DND-41 (cell line): ENCODE results near the gene EMILIN2.

Experiments
- ATAC-seq: fragments of 200-7000 bp; cut with Tn5 transposase; 3 replicates; pipeline ENCODE4 v1.9.1; 2021; ENCODE audit warnings: low read depth; ENCODE audit not compliant: insufficient read depth
- DNase-seq: peaks from one replicate; pipeline ENCODE4 v3.0.0-alpha.2; 2020
- H2AFZ ChIP-seq: 2 replicates; pipeline ENCODE4 v1.6.0; 2012; ENCODE audit warnings: low read depth, low read length
- H3K27ac ChIP-seq: 2 replicates; pipeline ENCODE4 v1.5.1; 2012; ENCODE audit warnings: low read length, inconsistent platforms
- H3K27me3 ChIP-seq: fragments of 200-600 bp; sonication (generic); 2 replicates; pipeline ENCODE4 v1.6.0; 2012; ENCODE audit warnings: low read length, mild to moderate bottlenecking, inconsistent platforms; ENCODE audit not compliant: insufficient read depth, poor library complexity
- H3K36me3 ChIP-seq: 2 replicates; pipeline ENCODE4 v1.5.1; 2012; ENCODE audit warnings: low read length, inconsistent platforms; ENCODE audit not compliant: insufficient read depth
- H3K4me1 ChIP-seq: 2 replicates; pipeline ENCODE4 v1.5.1; 2012; ENCODE audit warnings: mild to moderate bottlenecking, low read length; ENCODE audit not compliant: insufficient read depth
- H3K4me2 ChIP-seq: 2 replicates; pipeline ENCODE4 v1.6.0; 2012; ENCODE audit warnings: mild to moderate bottlenecking, moderate library complexity, low read length, inconsistent platforms; ENCODE audit not compliant: insufficient read depth
- H3K4me3 ChIP-seq, 2 experiments: fragments of 200-600 bp in 1 of 2; shearing (Covaris generic) in 1 of 2; 2 replicates each; pipeline ENCODE4 v1.5.1; 2012 to 2016; ENCODE audit warnings: inconsistent platforms in 2 of 2, low read length in 2 of 2, mild to moderate bottlenecking in 2 of 2, low read depth in 1 of 2, moderate library complexity in 1 of 2
- H3K79me2 ChIP-seq: 2 replicates; pipeline ENCODE4 v1.6.0; 2012; ENCODE audit warnings: low read length, inconsistent platforms; ENCODE audit not compliant: insufficient read depth
- H3K9ac ChIP-seq: 2 replicates; pipeline ENCODE4 v1.6.0; 2012; ENCODE audit warnings: low read depth, mild to moderate bottlenecking, inconsistent platforms, low read length, moderate library complexity
- H3K9me3 ChIP-seq: 2 replicates; pipeline ENCODE4 v1.5.1; 2012; ENCODE audit warnings: low read length, moderate library complexity, mild to moderate bottlenecking, inconsistent platforms; ENCODE audit not compliant: insufficient read depth, severe bottlenecking
- H4K20me1 ChIP-seq: 2 replicates; pipeline ENCODE4 v1.6.0; 2012; ENCODE audit warnings: low read length; ENCODE audit not compliant: insufficient read depth
- EZH2 ChIP-seq: IDR thresholded peaks from 3 replicates; pipeline ENCODE4 v1.6.1; 2012; ENCODE audit warnings: borderline replicate concordance, low read depth, mild to moderate bottlenecking, moderate library complexity, low read length, inconsistent platforms; ENCODE audit not compliant: severe bottlenecking
- TF ChIP-seq, protein P1 (sequence below): IDR thresholded peaks from 2 replicates; pipeline ENCODE4 v1.5.1; 2012; ENCODE audit warnings: borderline replicate concordance, low read length, moderate library complexity, mild to moderate bottlenecking; ENCODE audit not compliant: poor library complexity, severe bottlenecking; ENCODE audit errors: extremely low read depth

EMILIN2 gene

DNA sequence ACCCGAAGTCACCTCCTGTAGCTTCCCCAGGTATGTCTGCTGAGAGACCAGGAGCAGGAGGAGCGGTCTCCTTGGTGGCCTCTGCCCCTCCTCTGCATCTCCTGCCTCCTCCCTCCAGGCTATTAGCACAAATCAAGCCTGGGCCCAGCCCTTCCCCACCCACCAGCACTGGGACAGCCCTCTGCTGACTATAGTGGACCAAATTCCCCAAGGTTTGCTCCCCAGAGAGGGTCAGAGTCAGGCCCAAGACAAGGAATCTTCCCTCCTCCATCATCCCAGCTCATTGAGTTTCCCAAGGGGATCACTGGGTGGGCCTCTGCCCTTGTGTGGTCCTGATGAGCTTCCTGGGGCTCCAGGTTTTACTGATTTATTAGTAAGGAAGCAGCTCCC lies 62.1 kb downstream of the EMILIN2 start:
- TF ChIP-seq, protein P1, sequence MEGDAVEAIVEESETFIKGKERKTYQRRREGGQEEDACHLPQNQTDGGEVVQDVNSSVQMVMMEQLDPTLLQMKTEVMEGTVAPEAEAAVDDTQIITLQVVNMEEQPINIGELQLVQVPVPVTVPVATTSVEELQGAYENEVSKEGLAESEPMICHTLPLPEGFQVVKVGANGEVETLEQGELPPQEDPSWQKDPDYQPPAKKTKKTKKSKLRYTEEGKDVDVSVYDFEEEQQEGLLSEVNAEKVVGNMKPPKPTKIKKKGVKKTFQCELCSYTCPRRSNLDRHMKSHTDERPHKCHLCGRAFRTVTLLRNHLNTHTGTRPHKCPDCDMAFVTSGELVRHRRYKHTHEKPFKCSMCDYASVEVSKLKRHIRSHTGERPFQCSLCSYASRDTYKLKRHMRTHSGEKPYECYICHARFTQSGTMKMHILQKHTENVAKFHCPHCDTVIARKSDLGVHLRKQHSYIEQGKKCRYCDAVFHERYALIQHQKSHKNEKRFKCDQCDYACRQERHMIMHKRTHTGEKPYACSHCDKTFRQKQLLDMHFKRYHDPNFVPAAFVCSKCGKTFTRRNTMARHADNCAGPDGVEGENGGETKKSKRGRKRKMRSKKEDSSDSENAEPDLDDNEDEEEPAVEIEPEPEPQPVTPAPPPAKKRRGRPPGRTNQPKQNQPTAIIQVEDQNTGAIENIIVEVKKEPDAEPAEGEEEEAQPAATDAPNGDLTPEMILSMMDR, result no peak
- TF ChIP-seq EZH2, result no peak
- no peak overlapping the region for H3K4me3 ChIP-seq
- ATAC-seq, result no peak
- H4K20me1 ChIP-seq, result peaks cover 10% of the 10 kb centered on the region
- no peak overlapping the region for H3K9ac ChIP-seq
- no peak overlapping the region for H3K27ac ChIP-seq
- peaks cover 18% of the 10 kb centered on the region for H3K79me2 ChIP-seq
- no peak overlapping the region for H2AFZ ChIP-seq
- no peaks in the 10 kb centered on the region for H3K27me3 ChIP-seq
- H3K4me2 ChIP-seq, result no peak overlapping the region
- peaks cover 56% of the 10 kb centered on the region for H3K36me3 ChIP-seq
- H3K9me3 ChIP-seq, result no peaks in the 10 kb centered on the region
- peaks cover 26% of the 10 kb centered on the region for H3K4me1 ChIP-seq
- DNase-seq, result no peak

DNA sequence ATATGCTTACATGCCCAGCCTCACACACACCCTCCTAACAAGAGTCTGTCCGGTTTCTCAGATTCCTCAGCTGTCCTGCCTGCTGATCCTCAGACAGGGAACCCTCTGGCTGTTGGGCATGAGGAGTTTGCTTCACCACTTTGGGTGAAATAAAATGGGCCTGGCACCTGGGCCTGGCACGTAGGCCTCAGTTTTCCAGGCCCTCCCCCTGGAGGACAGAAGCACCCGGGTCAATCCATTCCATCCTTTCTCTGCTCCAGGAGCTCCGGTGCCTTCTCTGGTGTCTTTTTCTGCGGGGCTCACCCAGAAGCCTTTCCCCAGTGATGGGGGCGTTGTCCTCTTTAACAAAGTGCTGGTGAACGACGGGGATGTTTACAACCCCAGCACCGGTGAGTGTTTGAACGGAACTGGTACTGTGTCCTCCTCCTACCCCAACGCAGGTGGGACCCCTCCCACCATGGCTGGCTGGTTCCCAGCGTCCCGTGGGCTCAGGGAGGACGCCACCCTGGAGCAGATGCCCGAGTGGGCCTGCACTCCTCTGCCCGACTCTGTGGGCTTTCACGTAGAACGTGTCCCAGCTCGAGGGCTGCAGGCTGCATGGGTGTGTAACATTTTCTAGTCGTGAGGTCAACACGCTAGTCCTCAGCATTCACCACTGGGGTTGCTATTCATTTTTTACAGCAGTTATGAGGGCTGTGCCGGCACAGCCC lies 62.8 kb downstream of the EMILIN2 start:
- H3K4me2 ChIP-seq, result no peak overlapping the region
- no peaks in the 10 kb centered on the region for H3K9me3 ChIP-seq
- no peaks in the 10 kb centered on the region for H3K27me3 ChIP-seq
- no peak for ATAC-seq
- H2AFZ ChIP-seq, result no peak overlapping the region
- H3K9ac ChIP-seq, result no peak overlapping the region
- peaks cover 10% of the 10 kb centered on the region for H4K20me1 ChIP-seq
- TF ChIP-seq, protein P1, result no peak
- no peak for TF ChIP-seq EZH2
- no peak overlapping the region for H3K27ac ChIP-seq
- H3K4me1 ChIP-seq, result peaks cover 26% of the 10 kb centered on the region
- H3K79me2 ChIP-seq, result peaks cover 18% of the 10 kb centered on the region
- peaks cover 62% of the 10 kb centered on the region for H3K36me3 ChIP-seq
- no peak for DNase-seq
- no peak overlapping the region for H3K4me3 ChIP-seq

DNA sequence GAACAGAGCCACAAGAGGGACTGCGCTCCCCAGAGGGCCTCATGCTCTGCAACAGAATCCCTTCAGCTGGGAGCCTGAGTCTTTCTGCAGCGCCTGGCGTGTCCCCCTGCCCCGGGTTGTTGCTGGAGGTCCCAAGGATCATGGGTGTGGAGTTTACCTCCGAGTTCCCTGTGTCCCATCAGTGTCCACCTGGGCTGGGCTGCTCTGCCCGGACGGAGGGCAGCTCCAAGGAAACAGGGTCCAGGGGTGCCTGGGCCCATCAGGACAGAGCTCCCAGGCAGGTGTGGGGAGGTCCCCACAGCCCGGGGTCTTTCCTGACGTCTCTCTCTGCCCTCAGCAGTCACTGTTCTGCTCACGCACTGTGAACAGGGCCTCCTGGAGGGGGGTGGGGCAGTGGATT lies 63.5 kb downstream of the EMILIN2 start:
- peaks cover 10% of the 10 kb centered on the region for H4K20me1 ChIP-seq
- no peak overlapping the region for H3K9ac ChIP-seq
- H3K79me2 ChIP-seq, result peaks cover 18% of the 10 kb centered on the region
- H3K36me3 ChIP-seq, result peaks cover 69% of the 10 kb centered on the region
- H3K27me3 ChIP-seq, result no peaks in the 10 kb centered on the region
- H3K4me1 ChIP-seq, result peaks cover 26% of the 10 kb centered on the region
- DNase-seq (no peak), ATAC-seq (no peak)
- no peak overlapping the region for H3K27ac ChIP-seq
- H2AFZ ChIP-seq, result no peak overlapping the region
- TF ChIP-seq, protein P1, result no peak
- no peak for TF ChIP-seq EZH2
- H3K9me3 ChIP-seq, result no peaks in the 10 kb centered on the region
- no peak overlapping the region for H3K4me3 ChIP-seq
- H3K4me2 ChIP-seq, result no peak overlapping the region
